ENCODE results near the gene GALNT16. TPM values are rescaled to one million over a fixed set of nuclear protein-coding genes. Genes with fewer than 3 reads are reported as not detected.
A peak's percentile ranks its signal among the peaks of the same experiment; 100 is the strongest.

GALNT16 gene
- total and polyA plus RNA-seq, 7 donors, result 2.4 to 20.5 (median 5.3) TPM; not detected in 1

DNA sequence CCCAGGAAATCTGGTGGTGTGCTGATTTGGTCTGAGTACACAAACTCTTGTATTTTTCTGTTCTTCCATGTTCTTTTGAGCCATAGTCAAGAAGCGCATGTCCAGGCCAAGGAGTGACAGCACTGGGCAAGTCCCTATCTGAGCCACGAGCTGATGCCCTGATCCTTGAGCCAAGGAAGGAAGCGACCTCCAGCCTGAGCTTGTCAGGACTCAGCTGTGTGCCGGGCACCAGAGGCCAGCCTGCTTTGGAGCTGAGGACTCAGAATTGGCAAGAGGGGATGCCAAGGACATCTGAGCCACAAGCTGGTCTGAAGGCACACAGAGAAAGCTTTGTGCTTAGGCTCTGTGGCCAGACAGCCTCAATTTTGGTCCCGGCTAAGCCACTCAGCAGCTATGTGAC lies 52.6 kb downstream of the GALNT16 start:
- DNase-seq, result peak; percentile 41
- Histone ChIP-seq H3K27ac (no peak overlapping the region), H3K9me3 (no peaks in the 10 kb centered on the region), H3K4me1 (peaks cover 0 to 14% (median 14%) of the 10 kb centered on the region in 4 donors), H3K4me3 (no peak overlapping the region), H3K27me3 (no peaks in the 10 kb centered on the region), H3K36me3 (no peaks in the 10 kb centered on the region)
- TF ChIP-seq, protein P1, sequence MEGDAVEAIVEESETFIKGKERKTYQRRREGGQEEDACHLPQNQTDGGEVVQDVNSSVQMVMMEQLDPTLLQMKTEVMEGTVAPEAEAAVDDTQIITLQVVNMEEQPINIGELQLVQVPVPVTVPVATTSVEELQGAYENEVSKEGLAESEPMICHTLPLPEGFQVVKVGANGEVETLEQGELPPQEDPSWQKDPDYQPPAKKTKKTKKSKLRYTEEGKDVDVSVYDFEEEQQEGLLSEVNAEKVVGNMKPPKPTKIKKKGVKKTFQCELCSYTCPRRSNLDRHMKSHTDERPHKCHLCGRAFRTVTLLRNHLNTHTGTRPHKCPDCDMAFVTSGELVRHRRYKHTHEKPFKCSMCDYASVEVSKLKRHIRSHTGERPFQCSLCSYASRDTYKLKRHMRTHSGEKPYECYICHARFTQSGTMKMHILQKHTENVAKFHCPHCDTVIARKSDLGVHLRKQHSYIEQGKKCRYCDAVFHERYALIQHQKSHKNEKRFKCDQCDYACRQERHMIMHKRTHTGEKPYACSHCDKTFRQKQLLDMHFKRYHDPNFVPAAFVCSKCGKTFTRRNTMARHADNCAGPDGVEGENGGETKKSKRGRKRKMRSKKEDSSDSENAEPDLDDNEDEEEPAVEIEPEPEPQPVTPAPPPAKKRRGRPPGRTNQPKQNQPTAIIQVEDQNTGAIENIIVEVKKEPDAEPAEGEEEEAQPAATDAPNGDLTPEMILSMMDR (IDR thresholded peaks at IDR 0.05), result no peak
- TF ChIP-seq EP300 (IDR thresholded peaks at IDR 0.05) (no peak), POLR2AphosphoS5 (IDR thresholded peaks at IDR 0.05) (no peak), POLR2A (IDR thresholded peaks at IDR 0.05) (no peak)
- intact Hi-C loops (cut with DNase I), result no loop called here
- WGBS, 2 donors, result 90 to 92% methylated on average over 5 of the region's 5 CpGs

DNA sequence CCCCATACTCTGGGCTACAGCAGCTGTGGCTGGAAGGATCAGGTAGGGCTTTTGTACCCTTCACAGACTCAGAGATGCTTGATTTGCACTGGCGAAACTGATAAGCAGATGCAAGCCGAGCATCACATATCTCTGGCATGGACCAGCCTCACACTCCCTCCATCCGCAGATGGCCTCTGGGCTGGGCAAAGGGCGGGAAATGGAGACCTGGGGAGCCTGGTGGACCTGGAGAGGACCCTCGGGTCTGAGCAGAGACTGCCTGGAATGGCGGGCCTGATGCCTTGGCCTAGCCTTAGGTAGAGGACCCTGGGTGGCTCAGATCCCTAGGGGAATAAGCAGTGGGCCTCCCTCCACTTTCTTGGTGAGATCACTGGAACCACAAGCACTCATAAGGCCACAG lies 53.2 kb downstream of the GALNT16 start:
- peaks cover 0 to 19% (median 15%) of the 10 kb centered on the region in 4 donors for H3K4me1 ChIP-seq
- no peaks in the 10 kb centered on the region for H3K27me3 ChIP-seq
- no peak overlapping the region for H3K27ac ChIP-seq
- H3K36me3 ChIP-seq, result no peaks in the 10 kb centered on the region
- H3K4me3 ChIP-seq, result no peak overlapping the region
- DNase-seq, result peak; percentile 38
- intact Hi-C loops (cut with DNase I), result no loop called here
- WGBS, 2 donors, result 95% methylated on average over 6 of the region's 6 CpGs
- H3K9me3 ChIP-seq, result no peaks in the 10 kb centered on the region
- TF ChIP-seq POLR2A (IDR thresholded peaks at IDR 0.05) (no peak), POLR2AphosphoS5 (IDR thresholded peaks at IDR 0.05) (no peak), EP300 (IDR thresholded peaks at IDR 0.05) (no peak)
- TF ChIP-seq, protein P1 (IDR thresholded peaks at IDR 0.05), result no peak

DNA sequence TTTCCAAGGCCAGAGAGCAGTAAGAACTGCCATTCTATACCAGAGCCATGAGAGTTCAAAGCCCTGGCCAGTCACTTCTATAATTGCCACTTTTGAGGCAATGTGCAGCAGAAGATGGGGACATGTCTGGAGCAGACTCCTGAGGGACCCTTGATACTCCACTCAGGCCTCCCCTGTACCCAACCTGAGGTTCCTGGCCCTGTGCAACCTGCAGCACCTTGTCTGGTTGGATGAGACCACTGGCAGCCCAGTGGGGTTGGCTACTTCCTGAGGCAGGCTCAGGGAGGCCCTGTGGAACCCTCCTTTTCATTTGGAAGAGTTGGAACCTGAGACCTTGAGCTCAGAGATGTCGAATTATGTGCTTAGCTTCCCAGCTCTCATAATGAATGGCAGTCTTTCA lies 54.4 kb downstream of the GALNT16 start:
- Histone ChIP-seq H3K9me3 (no peaks in the 10 kb centered on the region), H3K4me3 (no peak overlapping the region), H3K27me3 (no peaks in the 10 kb centered on the region), H3K36me3 (no peaks in the 10 kb centered on the region), H3K27ac (no peak overlapping the region), H3K4me1 (peaks cover 0 to 21% (median 15%) of the 10 kb centered on the region in 4 donors)
- intact Hi-C loops (cut with DNase I), result no loop called here
- DNase-seq, result peak; percentile 48
- 20 to 67% methylated on average over 1 of the region's 1 CpG for WGBS, 2 donors
- no peak for TF ChIP-seq POLR2A (IDR thresholded peaks at IDR 0.05)
- TF ChIP-seq POLR2AphosphoS5 (IDR thresholded peaks at IDR 0.05), result no peak
- TF ChIP-seq, protein P1 (IDR thresholded peaks at IDR 0.05), result no peak
- TF ChIP-seq EP300 (IDR thresholded peaks at IDR 0.05), result no peak

DNA sequence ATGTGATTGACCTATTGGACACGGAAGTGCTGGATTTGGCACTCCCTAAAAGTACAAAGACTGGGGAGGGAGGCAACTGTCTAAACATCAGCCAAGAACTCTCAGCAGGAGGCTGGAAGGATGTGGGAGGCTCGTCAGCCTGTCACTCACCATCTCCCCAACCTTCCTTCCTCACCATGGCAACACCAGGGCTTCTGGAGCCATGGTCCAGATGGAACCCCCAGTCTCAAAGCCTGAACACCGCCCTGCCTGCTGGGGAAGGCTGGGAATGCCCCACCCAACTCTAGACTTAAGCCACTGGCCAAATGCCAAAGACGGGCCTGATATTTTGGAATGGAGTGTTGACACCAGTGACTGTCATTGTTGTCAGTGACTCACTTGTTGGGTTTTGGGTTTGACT lies 55.3 kb downstream of the GALNT16 start:
- Histone ChIP-seq H3K36me3 (no peaks in the 10 kb centered on the region), H3K4me1 (peaks cover 0 to 21% (median 15%) of the 10 kb centered on the region in 4 donors), H3K9me3 (no peaks in the 10 kb centered on the region), H3K4me3 (no peak overlapping the region), H3K27me3 (no peaks in the 10 kb centered on the region), H3K27ac (no peak overlapping the region)
- intact Hi-C loops (cut with DNase I), result no loop called here
- DNase-seq, result peak; percentile 25
- 25 to 68% methylated on average over 4 of the region's 4 CpGs for WGBS, 2 donors
- no peak for TF ChIP-seq POLR2A (IDR thresholded peaks at IDR 0.05)
- no peak for TF ChIP-seq POLR2AphosphoS5 (IDR thresholded peaks at IDR 0.05)
- no peak for TF ChIP-seq EP300 (IDR thresholded peaks at IDR 0.05)
- TF ChIP-seq, protein P1 (IDR thresholded peaks at IDR 0.05), result no peak
